Fibroblast of skin of right biceps (primary cell): ENCODE measurements around the gene ARF3.
A peak's percentile ranks its signal among the peaks of the same experiment; 100 is the strongest.

Experiments used
- DNase-seq: peaks from one replicate; pipeline ENCODE4 v3.0.0-alpha.2; 2013

ARF3 gene

DNA sequence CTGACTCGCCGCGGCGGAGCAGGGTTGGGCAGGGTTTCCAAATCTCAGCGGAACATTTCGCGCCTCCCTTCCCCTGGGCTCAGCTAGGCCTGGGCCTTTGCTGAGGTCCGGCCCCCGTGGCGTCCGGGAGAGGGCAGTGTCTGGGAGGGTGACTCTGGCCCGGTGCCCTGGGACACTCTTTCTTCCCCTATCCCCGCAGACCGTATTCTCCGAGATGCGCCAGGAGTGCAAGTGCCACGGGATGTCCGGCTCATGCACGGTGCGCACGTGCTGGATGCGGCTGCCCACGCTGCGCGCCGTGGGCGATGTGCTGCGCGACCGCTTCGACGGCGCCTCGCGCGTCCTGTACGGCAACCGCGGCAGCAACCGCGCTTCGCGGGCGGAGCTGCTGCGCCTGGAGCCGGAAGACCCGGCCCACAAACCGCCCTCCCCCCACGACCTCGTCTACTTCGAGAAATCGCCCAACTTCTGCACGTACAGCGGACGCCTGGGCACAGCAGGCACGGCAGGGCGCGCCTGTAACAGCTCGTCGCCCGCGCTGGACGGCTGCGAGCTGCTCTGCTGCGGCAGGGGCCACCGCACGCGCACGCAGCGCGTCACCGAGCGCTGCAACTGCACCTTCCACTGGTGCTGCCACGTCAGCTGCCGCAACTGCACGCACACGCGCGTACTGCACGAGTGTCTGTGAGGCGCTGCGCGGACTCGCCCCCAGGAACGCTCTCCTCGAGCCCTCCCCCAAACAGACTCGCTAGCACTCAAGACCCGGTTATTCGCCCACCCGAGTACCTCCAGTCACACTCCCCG, 23.9 kb upstream of the ARF3 start:
- DNase-seq: no peak

DNA sequence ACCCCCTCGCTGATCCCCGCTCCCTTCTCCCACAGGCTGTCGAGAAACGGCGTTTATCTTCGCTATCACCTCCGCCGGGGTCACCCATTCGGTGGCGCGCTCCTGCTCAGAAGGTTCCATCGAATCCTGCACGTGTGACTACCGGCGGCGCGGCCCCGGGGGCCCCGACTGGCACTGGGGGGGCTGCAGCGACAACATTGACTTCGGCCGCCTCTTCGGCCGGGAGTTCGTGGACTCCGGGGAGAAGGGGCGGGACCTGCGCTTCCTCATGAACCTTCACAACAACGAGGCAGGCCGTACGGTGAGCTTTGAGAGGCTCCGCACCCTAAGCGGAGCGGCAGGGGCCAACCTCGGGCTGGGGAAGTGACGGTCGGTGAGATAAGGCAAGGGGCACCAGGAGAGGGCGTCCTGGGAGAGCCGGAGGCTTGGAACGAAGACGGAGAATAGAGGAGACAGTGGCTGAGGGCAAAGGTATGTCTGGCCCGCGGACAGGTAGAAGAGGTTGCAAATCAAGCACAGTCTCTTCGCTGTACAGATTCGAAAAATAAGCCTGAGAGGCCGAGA, 23.2 kb upstream of the ARF3 start:
- no peak for DNase-seq

DNA sequence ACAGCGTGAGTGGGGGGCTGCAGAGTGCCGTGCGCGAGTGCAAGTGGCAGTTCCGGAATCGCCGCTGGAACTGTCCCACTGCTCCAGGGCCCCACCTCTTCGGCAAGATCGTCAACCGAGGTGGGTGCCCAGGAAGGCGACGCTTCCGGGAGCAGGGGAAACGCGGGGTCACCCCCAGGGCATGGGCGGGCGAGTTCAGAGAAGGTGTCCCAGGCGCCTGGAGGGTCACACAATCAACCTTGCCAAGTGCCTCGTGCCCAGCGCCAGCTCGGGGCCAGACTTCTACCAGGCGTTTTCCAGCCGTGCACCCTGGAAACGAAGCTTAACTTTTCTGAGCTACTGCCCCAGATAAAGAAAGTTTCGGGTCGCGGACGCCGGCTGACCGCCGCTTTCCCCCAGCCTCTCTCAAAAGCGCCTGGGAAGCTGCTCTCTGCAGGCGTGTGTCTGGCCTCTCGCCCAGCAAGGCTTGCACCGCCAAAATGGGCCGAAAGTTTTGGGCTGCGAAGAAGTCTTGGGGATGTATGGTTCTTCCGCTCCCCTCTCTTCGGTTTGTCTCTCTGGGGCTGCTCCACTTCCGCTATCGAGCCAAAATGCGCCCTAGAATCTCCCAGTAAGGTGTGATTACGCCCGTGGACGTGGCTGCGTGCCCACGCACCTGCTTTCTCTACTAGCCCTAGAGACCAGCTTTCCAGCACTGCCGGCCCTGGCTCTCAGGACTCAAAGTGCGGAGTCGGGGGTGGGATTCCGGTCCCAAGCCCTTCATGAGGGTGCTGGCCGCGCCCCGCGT, 22.5 kb upstream of the ARF3 start:
- DNase-seq: no peak

DNA sequence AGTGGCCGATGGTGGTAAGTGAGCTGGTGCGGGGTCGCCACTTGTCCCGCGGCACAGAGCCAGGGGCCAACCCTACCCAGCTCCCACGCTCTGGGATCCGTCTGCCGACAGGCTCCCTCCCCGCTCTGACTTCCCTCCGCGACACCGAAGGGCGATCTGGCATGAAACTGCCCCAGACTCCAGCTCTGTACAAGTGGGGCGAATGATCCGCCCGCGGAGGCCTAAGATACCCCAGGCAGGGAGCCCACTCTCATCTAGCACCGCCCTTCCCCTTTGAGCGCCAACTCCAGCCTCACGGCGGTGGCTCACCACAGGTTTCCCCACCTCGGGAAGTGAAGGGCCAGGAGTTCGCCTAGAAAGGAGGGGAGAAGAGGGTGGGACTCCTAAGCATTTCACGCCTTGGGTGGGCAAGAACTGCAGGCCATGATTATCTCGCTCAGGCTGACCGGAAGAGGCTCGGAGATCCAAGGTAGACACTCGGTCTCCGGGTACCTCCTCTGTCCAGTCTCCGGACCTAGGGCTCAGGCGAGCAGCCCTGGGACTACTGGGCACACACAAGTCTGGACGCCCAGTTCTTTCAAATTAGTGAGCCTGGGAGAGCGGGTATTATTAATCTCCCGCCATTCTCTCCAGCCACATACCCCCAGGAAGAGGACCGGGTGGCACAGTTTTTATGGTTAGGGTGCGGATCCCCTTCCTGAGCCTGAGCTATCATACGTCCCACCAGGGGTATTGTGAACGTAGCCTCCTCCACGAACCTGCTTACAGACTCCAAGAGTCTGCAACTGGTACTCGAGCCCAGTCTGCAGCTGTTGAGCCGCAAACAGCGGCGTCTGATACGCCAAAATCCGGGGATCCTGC, 21.7 kb upstream of the ARF3 start:
- DNase-seq: no peak

DNA sequence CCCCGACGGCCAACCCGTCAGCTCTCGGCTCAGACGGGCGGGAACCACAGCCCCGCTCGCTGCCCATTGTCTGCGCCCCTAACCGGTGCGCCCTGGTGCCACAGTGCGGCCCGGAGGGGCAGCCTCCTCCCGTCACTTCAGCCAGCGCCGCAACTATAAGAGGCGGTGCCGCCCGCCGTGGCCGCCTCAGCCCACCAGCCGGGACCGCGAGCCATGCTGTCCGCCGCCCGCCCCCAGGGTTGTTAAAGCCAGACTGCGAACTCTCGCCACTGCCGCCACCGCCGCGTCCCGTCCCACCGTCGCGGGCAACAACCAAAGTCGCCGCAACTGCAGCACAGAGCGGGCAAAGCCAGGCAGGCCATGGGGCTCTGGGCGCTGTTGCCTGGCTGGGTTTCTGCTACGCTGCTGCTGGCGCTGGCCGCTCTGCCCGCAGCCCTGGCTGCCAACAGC, 21.0 kb upstream of the ARF3 start, which contains the start of gene WNT1:
TSS of gene WNT1 (plus strand) at position 32 of the 450 bp plus-strand sequence. CDS start at position 361, 329 bp downstream.
- DNase-seq: no peak

DNA sequence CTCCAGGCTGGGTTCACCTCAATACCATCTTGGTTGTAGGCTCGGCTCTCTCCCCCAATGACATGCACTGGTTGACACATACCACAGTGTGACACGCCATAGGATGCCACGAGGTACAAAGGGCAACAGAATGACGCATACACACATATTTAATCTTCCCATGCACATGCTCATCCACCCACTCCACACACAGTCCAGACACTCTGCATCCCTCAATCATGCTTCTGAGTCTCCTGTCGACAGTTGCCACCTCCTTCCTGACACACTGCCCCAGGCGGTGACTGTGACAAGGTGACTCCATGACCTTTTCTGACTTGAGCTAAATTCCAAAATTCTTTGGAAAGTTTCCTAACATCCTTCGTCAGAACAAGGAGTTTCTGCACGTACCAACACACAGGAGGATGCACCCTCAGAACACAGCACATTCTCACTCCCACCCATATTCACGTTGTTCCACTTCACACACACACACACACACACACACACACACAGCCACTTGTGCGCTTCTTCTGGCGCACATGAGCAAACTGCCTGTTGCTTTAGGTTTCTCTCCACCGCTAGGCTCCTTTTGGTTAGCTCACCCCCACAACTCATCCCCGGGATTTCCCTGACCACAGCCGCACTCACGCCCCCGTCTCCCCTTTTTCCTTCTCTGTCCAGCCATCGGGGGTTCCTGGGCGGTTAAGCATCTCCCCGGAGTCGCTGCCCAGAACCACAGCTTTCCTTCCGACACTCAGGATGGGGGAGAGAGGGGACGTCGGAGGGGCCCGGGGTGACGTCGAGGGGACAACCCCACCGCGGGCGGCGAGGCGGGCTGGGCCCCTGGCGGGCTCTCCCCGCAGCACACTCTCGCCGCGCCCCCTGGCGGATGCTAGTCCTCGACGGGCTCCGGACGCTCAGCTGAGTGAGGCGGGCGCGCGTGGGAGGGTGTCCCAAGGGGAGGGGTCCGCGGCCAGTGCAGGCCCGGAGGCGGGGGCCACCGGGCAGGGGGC, 20.3 kb upstream of the ARF3 start:
- DNase-seq: peak; percentile 59

DNA sequence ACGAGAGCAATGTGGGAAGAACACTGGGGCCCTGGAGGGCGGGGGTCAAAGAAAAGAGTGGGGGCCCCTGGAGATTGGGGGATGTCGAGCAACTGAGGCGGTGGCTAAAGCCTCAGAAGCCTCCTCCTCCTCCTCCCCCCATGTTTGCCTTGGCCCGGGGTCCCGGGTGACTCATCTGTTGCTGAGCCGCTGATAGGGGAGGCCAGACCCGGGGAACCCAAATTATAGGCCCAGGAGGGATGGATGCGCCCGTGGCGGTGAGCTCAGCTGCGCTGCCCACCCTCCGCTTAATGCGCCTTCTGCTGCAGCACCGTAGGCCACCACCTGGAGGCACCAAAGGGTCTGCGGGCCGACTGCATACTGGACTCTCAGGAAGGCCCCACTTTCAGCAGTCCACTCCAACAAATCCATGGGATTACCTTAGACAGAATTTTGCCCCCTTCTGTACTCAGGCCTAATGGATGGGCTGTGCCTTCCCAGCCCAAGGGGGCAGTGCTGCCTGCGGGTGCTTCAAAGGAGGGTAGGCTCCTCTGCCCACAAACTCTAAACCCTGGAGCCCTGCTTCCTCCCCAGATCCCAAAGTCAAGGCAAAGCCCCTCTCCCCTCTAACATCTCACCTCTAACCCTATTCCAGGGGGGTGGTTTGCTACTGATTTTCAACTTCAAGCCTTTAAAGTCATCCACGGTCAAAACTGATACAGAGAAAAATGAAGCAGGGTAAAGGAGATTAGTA, 16.8 kb upstream of the ARF3 start:
- peak; percentile 76 for DNase-seq

DNA sequence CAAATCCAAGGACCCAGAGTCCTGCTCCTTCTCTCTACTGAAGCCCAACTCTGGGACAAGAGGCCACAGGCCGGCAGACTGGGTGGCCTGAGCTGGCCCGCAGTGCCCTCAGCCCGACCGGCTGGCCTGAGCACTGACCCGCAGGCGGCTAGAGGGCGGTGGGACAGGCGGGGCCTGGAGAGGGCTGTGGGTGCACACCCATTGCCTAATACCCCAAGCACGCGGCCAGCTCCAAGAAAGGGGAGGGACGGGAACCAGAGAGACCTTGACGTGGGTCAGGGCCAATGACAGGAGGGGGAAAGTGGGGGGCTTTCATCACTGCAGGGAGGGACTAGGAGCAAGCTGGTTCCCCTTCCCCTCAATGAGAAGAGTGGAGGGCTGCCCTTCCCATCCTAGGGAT, 16.2 kb upstream of the ARF3 start:
- no peak for DNase-seq

DNA sequence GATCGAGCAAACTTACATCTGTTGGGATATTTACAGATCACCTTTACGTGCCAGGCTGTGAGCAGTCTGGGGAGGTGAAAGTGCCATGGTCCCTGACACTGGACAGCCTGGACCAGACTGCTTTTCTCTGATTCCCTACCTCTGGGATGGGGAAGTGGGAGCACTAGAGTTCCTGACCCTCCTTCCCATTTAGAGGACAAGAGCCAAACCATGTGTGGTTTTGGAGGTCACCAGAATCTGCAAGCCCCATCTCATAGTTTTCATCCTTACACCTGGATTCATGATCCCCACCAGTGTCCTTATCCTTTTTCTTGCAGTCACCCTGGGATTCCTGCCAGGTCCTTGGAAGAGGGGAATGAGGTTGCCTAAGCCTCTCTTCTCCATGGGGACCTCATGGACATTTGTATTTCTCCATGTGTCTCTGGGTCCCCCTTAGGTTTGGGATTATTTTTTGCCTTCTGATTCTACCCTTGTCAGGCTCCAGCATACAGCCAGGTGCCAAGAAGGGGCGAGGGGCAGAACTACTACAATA, 15.7 kb upstream of the ARF3 start:
- no peak for DNase-seq

DNA sequence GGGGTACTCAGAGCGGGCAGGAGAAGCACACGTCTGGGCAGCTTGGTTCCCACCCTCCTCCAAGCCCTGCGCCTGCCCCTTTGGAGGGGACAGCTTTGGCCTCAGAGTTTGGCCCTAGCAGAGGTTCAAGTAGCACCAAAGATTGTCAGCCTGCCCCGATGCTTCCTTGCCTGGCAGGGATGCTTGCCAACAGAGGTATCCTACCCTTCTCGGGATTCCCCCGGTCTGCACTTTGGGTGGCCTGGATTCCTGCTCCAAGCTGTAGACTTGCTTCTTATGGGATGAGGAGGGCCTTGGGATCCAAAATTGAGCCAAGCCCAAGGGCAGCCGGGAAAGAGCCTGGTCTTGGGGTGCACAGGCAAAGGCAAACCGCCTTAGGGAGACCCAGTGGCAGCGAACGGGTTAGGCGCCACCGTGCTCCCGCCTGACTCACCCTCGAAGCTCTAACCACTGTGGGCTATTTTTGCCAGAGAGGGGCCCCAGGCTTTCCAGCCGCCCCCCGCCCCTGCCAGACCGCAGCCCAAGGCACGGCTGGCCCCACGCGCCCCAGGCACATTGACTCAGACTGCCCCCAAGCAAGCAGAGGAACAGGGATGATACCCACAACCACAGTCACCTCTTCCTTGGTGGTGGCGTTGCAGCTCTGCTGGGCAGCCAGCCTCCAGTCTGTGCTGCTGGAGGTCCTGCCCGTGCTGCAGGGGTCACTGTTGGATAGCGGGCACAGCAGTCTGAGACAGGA, 15.1 kb upstream of the ARF3 start:
- peak; percentile 71 for DNase-seq

DNA sequence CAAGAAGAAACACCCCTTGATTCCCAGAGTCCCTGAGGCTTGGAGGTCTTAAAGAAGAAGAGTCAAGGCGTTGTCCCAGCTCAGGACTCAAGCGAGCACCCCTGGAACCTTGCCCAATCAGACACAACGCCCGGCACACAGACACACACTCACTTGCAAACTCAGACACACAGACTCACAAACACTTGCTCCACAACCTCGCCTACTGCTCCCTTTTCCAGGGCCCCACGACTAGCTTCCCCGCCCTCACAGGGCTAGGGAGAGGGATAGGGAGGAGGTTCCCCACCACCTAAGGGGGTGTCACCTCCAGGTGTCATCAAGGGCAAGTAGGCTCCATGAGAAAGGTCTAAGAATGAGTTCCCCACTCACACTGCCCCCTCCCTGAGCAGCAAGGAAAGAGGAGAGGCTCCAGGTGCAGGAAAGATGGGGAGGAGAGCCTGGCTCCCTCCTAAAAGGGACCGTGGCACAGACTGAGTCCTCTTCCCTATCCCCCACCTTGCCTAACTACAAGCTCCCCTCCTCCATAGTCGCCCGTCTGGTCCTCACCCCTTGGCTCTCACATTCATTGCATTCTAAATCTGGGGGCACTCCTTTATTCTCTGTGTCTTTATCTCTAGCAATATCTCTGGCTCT, 13.5 kb upstream of the ARF3 start:
- DNase-seq: no peak

DNA sequence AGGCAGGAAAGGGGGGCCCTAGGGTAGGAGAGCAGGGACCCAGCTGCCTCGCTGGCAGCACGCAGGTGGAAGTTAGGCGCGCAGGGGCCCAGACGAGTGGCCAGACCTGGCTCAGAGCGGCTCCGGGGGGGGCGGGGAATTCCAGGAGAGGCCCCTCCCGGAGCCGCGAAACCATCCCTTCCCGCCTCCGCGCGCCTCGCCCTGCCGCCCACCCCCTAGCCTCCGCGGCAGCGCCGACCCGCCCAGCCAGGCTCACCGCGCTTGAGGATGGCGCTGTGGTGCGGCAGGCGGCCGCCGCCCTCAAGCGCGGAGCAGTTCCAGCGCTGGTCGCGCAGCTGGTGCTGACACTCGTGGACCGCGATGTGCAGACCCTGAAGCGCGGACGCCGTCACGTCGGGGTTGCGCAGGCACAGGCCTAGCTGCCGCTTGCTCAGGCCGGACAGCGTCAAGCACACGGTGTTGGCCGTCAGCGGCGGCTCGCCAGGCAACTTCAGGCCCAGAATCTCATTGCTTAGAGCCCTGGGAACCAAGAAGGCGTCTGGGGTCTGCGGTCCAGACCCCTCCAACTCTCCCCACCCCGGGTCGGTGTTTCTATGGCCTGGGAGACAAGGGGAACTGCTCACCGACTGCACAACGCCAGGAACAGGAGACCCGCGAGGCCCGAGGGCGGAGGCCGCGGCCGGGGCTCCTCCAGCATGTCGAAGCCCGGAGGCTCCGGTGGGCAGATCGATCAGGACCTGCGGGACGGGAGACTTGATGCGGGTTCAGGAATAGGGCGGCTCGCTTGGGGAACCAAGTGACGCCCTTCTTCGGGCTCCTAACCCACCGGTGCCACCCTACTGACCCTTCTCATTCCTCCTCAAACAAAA, 12.8 kb upstream of the ARF3 start:
- DNase-seq: no peak

DNA sequence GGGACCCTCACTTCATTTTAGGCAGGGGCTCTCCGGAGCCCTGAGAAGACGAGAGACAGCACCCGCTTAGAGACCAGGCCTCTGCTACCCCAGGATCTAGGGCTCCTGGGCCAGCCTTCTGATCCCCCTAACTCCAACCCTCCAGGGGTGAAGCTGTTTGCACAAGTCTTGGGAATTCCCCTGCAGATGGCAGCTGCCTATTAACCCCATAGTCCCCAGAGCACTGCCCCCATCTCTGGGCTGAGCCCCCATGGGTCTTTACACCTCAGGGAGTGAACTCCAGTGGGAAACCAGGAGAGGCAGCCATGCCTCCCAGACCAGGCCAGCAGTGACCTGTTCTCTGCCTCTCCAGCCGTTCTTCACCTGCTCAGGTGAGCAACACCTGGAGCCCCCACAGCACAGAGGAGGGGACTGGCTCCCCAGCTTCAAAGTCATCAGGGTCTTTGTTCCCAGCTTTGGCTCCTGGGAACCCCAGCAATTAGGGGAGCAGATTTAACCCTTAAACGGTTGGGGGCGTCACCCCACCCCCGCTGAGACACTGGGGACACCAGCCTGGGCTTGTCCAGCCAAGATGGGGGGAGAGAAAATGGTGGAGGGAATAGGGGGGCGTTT, 12.0 kb upstream of the ARF3 start:
- no peak for DNase-seq

DNA sequence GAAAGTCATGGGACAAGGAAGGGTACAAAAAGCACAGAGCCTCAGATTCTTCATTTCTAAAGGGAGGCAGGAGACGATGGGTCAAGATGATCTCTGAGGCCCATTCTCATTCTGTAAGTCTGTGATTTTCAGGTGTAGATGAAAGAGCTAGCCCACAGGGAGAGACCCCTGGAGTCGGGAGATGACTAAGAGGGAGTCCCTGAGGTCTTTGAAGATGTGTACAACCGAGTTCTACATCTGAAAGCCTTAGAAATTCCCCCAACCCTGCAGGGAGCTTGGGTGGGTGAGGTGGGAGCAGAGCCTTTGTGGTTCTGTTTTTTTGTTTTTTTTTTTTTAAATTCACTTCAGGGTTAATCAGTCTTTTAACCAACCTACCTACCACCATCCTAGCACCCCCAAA, 11.2 kb upstream of the ARF3 start:
- DNase-seq: no peak

DNA sequence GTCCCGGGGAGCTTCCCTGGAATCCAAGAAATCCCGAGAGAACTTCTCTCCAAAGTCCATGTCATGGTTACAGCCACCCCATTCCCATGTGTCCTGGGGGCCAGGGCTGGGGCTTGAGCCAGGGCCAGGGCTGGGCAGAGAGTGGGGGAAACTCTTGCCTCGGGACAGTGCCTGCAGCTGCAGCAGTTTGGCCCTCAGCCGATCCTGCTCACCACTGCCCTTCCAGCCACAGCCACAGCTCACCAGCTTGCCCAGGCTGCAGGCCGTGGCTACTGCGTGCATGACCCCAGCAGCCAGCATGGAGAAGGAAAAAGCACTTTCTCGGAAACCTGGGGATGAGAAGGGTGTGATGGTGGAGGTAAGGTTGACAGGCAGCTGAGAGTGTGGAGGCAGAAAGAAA, 10.7 kb upstream of the ARF3 start:
- no peak for DNase-seq

DNA sequence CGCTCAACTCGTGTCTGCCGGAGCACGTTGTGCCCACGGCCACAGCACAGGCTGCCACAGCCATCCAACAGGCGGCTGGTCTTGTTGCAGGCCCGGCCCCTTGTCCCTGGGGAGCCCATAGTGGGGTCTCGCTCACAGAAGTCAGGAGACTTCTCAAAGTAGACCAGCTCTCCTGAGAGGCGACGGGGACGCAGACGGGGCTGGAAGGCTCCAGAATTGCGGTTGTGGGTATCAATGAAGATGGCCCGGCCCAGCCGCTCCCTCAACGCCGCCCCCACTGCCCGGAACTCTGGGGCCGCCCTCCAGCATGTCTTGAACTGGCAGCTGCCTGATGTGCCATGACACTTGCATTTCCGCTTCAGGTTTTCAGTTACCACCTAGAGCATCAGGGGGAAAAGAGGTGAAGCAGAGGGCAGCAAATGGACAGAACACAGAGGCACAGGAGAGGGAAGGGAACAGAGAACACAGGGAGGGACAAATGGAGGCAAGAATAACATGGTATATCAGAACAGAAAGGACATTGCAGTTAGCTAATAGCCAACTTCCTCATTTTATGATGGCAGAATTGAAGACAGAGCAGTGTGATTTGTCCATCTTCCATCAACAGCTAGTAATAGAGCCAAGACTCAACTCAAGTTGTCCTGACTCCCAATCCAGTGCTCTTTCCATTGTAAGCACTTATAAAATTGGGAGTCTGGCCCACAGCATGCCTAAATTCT, 9.0 kb upstream of the ARF3 start:
- DNase-seq: no peak

DNA sequence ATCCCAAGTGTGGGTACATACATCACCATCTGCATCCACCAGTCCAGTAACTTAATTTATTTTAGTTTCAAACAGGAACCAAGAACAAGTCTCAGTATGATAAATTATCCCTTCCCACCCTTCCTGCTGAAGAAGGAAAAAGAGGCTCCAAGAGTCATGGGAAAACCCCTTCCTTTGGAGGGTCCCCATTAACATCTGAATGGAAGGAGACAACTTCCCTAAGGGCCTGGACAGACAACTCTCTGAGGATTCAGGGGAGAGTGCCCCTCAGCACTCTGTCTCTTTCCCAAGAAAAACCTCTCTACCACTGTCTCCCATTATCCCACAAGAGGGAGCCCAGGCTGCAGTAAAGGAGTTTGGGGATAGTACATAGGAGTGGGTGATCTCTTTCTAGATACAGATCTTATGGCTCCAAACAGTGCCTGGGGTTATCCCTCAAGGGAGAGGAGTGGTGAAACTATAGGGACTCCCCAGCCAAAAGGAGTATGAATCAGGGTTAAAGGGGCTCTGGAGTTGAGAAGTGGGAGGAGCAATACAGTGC, 8.1 kb upstream of the ARF3 start:
- DNase-seq: peak; percentile 34
